Stomach (tissue), 4 donors: ENCODE data around the gene ADORA1.

Experiments used
- EP300 ChIP-seq: sonication (generic); formaldehyde crosslinking; IDR thresholded peaks from one replicate; pipeline ENCODE4 v1.6.1; 2017; ENCODE audit warnings: antibody characterized with exemption
- POLR2A ChIP-seq, 4 donors: fragments of 450-650 bp; IDR thresholded peaks; one replicate each; pipeline ENCODE4 v1.6.1; 2016; ENCODE audit warnings: antibody characterized with exemption in 4 of 4, control low read depth in 2 of 4, mild to moderate bottlenecking in 1 of 4, moderate library complexity in 1 of 4
- POLR2AphosphoS5 ChIP-seq, 3 donors: sonication (generic); formaldehyde crosslinking; IDR thresholded peaks; one replicate each; pipeline ENCODE4 v1.6.1; 2016; ENCODE audit warnings: antibody characterized with exemption in 3 of 3
- TF ChIP-seq, protein P1 (sequence below), 7 experiments: fragments of 450-650 bp in 4 of 7; fragments of 200-600 bp in 3 of 7; sonication (generic) in 3 of 7; IDR thresholded peaks; one replicate each; pipeline ENCODE4 v1.5.1; 2016 to 2019; ENCODE audit warnings: antibody characterized with exemption in 7 of 7, control low read depth in 2 of 7, mild to moderate bottlenecking in 1 of 7

DNA sequence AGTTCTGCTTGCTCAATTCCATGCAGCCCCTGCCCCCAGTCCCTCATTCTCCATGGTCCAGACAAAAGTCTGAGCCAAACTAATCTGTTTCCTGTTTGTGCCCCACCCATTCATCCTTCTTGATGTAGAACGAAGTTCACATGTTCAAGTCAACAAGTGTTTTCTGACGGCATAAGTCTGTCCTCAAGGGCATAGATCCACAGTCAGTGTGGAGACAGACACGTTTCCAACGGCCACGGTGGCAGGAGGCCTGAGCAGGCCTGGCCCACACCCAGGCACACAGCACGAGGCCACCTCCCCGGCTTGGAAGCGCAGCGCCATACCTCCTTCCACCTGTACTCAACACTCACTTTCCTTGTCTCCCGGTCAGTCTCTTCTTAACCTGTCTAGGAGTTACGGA is 16.1 kb downstream of the ADORA1 start:
- TF ChIP-seq, protein P1, sequence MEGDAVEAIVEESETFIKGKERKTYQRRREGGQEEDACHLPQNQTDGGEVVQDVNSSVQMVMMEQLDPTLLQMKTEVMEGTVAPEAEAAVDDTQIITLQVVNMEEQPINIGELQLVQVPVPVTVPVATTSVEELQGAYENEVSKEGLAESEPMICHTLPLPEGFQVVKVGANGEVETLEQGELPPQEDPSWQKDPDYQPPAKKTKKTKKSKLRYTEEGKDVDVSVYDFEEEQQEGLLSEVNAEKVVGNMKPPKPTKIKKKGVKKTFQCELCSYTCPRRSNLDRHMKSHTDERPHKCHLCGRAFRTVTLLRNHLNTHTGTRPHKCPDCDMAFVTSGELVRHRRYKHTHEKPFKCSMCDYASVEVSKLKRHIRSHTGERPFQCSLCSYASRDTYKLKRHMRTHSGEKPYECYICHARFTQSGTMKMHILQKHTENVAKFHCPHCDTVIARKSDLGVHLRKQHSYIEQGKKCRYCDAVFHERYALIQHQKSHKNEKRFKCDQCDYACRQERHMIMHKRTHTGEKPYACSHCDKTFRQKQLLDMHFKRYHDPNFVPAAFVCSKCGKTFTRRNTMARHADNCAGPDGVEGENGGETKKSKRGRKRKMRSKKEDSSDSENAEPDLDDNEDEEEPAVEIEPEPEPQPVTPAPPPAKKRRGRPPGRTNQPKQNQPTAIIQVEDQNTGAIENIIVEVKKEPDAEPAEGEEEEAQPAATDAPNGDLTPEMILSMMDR (IDR thresholded peaks at IDR 0.05), result no peak
- TF ChIP-seq POLR2A (IDR thresholded peaks at IDR 0.05), result no peak
- no peak for TF ChIP-seq POLR2AphosphoS5 (IDR thresholded peaks at IDR 0.05)
- TF ChIP-seq EP300, result no peak
